ENCODE measurements around the gene TASP1.

TASP1 gene

GRCh38 chr20:13457487-13457886 lies 181.2 kb downstream of the TASP1 start:
- DNase-seq = no peak
- Mint-ChIP-seq H3K27me3 (ENCODE audit: low read depth, poor library complexity) (no peaks in the 10 kb centered on the region), H3K4me3 (no peak overlapping the region), H3K9me3 (no peaks in the 10 kb centered on the region), H3K36me3 (ENCODE audit: low read depth) (peaks cover 23% of the 10 kb centered on the region), H3K4me1 (no peaks in the 10 kb centered on the region), H3K27ac (no peak overlapping the region)
- TF ChIP-seq, protein P1, sequence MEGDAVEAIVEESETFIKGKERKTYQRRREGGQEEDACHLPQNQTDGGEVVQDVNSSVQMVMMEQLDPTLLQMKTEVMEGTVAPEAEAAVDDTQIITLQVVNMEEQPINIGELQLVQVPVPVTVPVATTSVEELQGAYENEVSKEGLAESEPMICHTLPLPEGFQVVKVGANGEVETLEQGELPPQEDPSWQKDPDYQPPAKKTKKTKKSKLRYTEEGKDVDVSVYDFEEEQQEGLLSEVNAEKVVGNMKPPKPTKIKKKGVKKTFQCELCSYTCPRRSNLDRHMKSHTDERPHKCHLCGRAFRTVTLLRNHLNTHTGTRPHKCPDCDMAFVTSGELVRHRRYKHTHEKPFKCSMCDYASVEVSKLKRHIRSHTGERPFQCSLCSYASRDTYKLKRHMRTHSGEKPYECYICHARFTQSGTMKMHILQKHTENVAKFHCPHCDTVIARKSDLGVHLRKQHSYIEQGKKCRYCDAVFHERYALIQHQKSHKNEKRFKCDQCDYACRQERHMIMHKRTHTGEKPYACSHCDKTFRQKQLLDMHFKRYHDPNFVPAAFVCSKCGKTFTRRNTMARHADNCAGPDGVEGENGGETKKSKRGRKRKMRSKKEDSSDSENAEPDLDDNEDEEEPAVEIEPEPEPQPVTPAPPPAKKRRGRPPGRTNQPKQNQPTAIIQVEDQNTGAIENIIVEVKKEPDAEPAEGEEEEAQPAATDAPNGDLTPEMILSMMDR (IDR thresholded peaks at IDR 0.05) = no peak

DNA sequence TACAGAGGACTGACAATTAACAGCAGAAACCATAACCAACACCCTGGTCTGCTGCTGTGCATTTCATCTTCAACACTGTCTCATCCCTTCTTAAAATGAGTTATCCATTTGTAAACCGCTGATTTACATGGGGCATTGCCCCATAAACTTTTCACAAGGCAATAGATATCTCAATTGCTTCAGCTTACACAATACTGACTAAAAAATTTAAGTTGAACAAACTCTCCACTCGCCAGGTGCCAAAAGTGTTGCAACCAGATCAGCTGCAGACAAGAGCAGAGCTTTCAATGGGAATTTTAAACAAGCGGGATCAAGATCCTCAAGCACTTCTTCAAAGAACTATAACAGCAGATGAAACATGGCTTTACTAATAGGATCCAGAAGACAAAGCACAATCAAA lies 183.0 kb downstream of the TASP1 start:
- H3K4me3 Mint-ChIP-seq = no peak overlapping the region
- no peak for DNase-seq
- peak overlapping the region; percentile 41 for H3K27ac Mint-ChIP-seq
- TF ChIP-seq, protein P1 (IDR thresholded peaks at IDR 0.05) = no peak
- peaks cover 36% of the 10 kb centered on the region for H3K36me3 Mint-ChIP-seq (ENCODE audit: low read depth)
- no peaks in the 10 kb centered on the region for H3K9me3 Mint-ChIP-seq
- no peaks in the 10 kb centered on the region for H3K27me3 Mint-ChIP-seq (ENCODE audit: low read depth, poor library complexity)
- no peaks in the 10 kb centered on the region for H3K4me1 Mint-ChIP-seq

GRCh38 chr20:13453367-13453766 lies 185.4 kb downstream of the TASP1 start:
- peaks cover 43% of the 10 kb centered on the region for H3K36me3 Mint-ChIP-seq (ENCODE audit: low read depth)
- no peak overlapping the region for H3K4me3 Mint-ChIP-seq
- no peaks in the 10 kb centered on the region for H3K27me3 Mint-ChIP-seq (ENCODE audit: low read depth, poor library complexity)
- no peaks in the 10 kb centered on the region for H3K4me1 Mint-ChIP-seq
- H3K27ac Mint-ChIP-seq = no peak overlapping the region
- no peaks in the 10 kb centered on the region for H3K9me3 Mint-ChIP-seq
- TF ChIP-seq, protein P1 (IDR thresholded peaks at IDR 0.05) = no peak
- no peak for DNase-seq

GRCh38 chr20:13452470-13453124 lies 186.1 kb downstream of the TASP1 start:
- no peak overlapping the region for H3K4me3 Mint-ChIP-seq
- H3K36me3 Mint-ChIP-seq (ENCODE audit: low read depth) = peaks cover 43% of the 10 kb centered on the region
- no peaks in the 10 kb centered on the region for H3K9me3 Mint-ChIP-seq
- no peak overlapping the region for H3K27ac Mint-ChIP-seq
- no peaks in the 10 kb centered on the region for H3K4me1 Mint-ChIP-seq
- no peaks in the 10 kb centered on the region for H3K27me3 Mint-ChIP-seq (ENCODE audit: low read depth, poor library complexity)
- TF ChIP-seq, protein P1 (IDR thresholded peaks at IDR 0.05) = no peak
- DNase-seq = no peak

- no peak overlapping the region for H3K27ac Mint-ChIP-seq
- H3K36me3 Mint-ChIP-seq (ENCODE audit: low read depth) = peaks cover 39% of the 10 kb centered on the region
Observed at GRCh38 chr20:13449868-13450434, 188.8 kb downstream of the TASP1 start.

More at GRCh38 chr20:13449868-13450434, 188.8 kb downstream of the TASP1 start:
- Mint-ChIP-seq H3K4me1 (no peaks in the 10 kb centered on the region), H3K9me3 (no peaks in the 10 kb centered on the region), H3K27me3 (ENCODE audit: low read depth, poor library complexity) (no peaks in the 10 kb centered on the region), H3K4me3 (no peak overlapping the region)
- TF ChIP-seq, protein P1 (IDR thresholded peaks at IDR 0.05) = no peak
- no peak for DNase-seq

Measured in nephron progenitor cell (in vitro differentiated cells).